GM18526 (cell line): ENCODE data around the gene ELAVL4.

Experiments
- POLR2A ChIP-seq: IDR thresholded peaks from 3 replicates; pipeline ENCODE4 v1.6.1; 2011; ENCODE audit not compliant: insufficient read length; ENCODE audit errors: extremely low read depth

Gene ELAVL4

GRCh38 chr1:50109116-50109515 is 396 bp downstream of the ELAVL4 start:
- no peak for TF ChIP-seq POLR2A

DNA sequence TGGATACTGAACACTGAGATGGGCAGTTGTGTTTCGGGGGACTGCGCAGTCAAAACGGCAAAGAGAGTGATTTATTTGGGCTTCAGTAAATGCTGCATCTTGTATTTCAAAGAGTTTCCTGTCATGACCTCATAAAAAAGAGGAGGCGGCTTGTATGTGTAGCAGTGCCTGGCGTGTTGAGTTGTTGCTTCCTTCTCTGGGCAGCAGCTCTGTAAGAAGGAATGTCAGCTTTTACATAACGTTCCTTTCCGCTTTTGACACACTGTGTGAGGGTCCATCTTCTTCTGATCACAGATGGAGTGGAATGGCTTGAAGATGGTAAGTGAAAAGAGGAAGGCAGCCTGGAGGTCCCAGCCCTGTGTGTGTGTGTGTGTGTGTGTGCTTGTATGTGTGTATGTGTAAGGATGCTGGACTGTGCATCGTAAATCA is 941 bp downstream of the ELAVL4 start:
- TF ChIP-seq POLR2A, result no peak

DNA sequence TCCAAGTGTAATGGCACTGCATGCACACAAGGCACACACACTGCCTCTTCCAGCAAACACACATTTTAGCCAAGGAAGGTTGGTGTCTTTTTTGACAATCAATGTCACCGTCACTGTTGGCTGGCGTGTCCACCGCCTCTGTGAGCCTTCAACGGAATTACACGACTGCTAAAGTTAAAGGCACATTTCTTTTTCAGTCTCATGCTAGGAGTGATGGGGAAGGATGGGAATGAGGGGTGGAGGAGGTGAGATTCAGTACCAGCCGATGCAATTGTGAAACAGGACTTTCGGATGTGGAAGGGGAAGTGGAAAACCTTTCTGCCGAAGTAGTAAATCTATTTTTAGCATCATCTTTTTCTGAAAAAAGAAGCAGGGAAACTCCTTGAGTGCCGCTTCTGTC is 1.4 kb downstream of the ELAVL4 start:
- TF ChIP-seq POLR2A, result no peak

DNA sequence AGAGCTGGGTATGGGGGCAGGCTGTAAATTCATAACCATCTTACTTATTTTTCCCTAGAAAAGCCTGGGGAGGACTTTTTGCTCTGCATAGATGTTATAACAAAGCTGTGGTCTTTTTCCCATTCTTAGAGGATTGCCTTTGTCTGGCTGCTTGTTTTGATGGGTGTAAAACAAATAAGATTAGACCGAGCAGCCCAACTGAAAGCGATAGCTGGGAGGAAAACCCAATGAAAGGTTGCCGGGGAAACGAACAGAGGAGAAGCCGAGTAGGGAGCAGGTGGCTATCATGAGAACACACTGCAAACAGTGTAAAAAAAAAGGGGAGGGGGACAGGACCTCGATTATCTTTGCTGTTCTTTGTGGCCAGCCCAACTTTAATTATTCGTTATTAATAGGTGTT is 1.9 kb downstream of the ELAVL4 start:
- TF ChIP-seq POLR2A, result no peak

- TF ChIP-seq POLR2A, result no peak
Measured at GRCh38 chr1:50111503-50111902, 2.8 kb downstream of the ELAVL4 start.

DNA sequence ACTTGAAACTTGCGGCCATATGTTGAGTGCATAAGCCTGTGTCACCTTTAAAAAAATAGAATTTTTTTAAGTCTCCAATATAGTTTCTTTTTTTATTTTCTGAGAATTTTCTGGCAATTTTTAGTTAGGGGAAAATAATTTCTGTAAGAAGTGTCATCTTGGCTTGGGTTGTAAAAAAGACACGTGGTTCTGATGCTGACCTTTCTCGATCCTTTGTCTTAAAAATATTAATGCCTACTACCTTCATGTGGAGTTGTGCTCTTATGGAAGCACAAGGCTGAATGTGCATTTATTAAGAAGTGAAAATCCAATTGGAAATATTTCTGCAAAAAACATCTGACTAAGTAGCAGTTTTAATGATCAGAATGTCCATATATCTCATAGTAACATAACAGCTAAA is 3.5 kb downstream of the ELAVL4 start:
- no peak for TF ChIP-seq POLR2A

GRCh38 chr1:50123071-50123470 is 14.4 kb downstream of the ELAVL4 start:
- TF ChIP-seq POLR2A, result no peak

DNA sequence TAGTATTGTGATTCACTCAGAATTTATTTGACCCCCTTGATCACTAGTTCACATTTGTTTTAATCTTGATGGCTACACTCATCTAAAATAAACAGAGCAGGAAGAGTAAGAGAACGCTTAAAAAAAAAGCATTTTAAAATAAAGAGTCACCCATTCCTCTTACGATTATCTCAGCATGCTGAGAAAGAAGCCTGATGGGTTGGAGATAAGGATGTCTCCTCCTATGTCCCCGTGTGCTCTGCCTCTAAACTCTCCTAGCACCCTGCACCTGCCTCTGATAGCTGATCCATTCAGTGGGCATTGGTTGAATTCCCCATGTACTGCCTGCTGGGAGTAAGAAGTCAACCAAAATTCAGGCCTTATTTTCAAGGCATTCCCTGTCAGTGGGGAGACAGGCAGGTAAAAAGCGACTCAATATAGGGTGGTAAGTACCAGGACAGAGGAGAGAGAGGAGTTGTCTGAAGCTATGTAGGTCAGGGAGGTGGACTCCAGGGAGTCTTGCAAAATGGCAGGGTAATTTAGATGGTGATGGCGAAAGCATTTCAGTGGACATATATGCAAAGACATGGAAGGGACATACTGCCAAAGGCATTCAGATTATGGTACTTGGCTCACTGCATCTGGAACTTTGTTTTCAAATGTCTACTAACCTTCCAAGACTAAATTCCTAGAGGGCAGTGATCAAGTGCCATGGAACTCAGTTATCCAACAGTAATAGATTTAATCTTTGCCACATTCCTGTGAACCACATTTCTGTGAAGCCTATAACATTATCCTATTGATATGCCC is 18.4 kb downstream of the ELAVL4 start:
- TF ChIP-seq POLR2A, result no peak

GRCh38 chr1:50129201-50129600 is 20.5 kb downstream of the ELAVL4 start:
- TF ChIP-seq POLR2A, result no peak

- TF ChIP-seq POLR2A, result no peak
Measured at GRCh38 chr1:50132347-50132894, 23.7 kb downstream of the ELAVL4 start.

- TF ChIP-seq POLR2A, result no peak
Measured at GRCh38 chr1:50135716-50136115, 27.0 kb downstream of the ELAVL4 start.

- no peak for TF ChIP-seq POLR2A
Measured at GRCh38 chr1:50139339-50140181, 30.8 kb downstream of the ELAVL4 start.

DNA sequence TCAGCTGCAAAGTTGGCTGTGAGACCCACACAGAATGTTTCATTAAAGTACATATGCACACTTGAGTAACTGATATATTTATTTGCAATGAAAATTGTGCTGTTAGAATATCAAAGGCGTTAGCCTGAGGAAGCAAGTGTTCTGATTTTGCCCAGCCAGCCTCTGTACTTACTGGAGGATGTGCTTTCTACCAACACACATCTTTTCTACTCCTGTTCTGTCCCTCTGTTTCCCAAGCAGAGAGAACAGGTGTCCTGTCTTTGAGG is 31.4 kb downstream of the ELAVL4 start:
- no peak for TF ChIP-seq POLR2A

DNA sequence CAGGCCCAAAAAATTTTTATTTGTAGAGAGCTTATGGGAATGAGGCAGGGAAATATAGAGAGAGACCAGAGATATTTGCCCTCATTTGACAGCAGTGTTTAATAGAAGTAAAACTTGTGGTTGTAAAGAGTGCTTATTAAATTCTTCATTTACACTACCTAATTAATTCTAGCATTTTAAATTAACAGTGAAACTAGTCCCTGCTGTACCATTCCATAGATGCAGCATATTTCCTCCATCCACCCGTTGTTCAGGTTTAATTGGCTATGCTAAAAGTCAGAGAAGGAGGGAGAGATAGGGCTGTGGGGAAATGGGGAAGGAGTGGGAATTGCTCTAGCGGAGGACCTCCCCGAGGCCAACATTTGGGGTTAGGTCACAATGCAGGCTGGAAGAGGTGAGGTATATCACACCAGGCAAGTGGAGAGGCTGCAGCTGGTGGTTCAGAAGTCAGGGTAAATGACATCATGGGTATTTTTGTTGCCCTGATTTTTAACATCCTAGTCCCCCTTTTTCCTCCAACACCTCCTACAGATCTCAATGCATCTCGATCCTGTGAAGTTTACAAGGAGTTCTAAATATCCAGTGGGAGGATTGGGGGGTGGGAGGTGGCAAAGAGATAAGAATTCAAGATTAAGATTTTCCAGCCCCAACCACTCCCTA is 38.6 kb downstream of the ELAVL4 start:
- no peak for TF ChIP-seq POLR2A

GRCh38 chr1:50148142-50148923 is 39.6 kb downstream of the ELAVL4 start:
- TF ChIP-seq POLR2A, result no peak
